Mesodermal cell (in vitro differentiated cells): ENCODE data around the gene TACR2.
A peak's percentile ranks its signal among the peaks of the same experiment; 100 is the strongest.

Source experiments
- H3K27ac ChIP-seq: 2 replicates; pipeline ENCODE4 v1.7.0; 2013; ENCODE audit warnings: mild to moderate bottlenecking, low read depth, low read length, moderate library complexity; ENCODE audit not compliant: severe bottlenecking
- H3K36me3 ChIP-seq: 2 replicates; pipeline ENCODE4 v1.7.1; 2013; ENCODE audit warnings: mild to moderate bottlenecking, low read length, moderate library complexity; ENCODE audit not compliant: control insufficient read depth, insufficient read depth
- H3K4me1 ChIP-seq: one replicate; pipeline ENCODE4 v1.7.1; 2013; ENCODE audit warnings: mild to moderate bottlenecking, low read length; ENCODE audit not compliant: insufficient read depth, control insufficient read depth, poor library complexity, severe bottlenecking
- H3K4me3 ChIP-seq: 2 replicates; pipeline ENCODE4 v1.7.0; 2013; ENCODE audit warnings: low read length, control low read depth, mild to moderate bottlenecking; ENCODE audit not compliant: insufficient read depth, poor library complexity, severe bottlenecking; ENCODE audit errors: extremely low read depth
- H3K9me3 ChIP-seq: 2 replicates; pipeline ENCODE4 v1.7.1; 2013; ENCODE audit warnings: mild to moderate bottlenecking, low read length, moderate library complexity; ENCODE audit not compliant: control insufficient read depth
- WGBS, 2 experiments: methylation state at CpG; one replicate each; pipeline ENCODE4 v1.1.5; 2013; ENCODE audit warnings: missing lambda C conversion rate in 2 of 2; ENCODE audit not compliant: insufficient coverage in 2 of 2; 5-methylcytosine and 5-hydroxymethylcytosine counted together

The TACR2 gene

DNA sequence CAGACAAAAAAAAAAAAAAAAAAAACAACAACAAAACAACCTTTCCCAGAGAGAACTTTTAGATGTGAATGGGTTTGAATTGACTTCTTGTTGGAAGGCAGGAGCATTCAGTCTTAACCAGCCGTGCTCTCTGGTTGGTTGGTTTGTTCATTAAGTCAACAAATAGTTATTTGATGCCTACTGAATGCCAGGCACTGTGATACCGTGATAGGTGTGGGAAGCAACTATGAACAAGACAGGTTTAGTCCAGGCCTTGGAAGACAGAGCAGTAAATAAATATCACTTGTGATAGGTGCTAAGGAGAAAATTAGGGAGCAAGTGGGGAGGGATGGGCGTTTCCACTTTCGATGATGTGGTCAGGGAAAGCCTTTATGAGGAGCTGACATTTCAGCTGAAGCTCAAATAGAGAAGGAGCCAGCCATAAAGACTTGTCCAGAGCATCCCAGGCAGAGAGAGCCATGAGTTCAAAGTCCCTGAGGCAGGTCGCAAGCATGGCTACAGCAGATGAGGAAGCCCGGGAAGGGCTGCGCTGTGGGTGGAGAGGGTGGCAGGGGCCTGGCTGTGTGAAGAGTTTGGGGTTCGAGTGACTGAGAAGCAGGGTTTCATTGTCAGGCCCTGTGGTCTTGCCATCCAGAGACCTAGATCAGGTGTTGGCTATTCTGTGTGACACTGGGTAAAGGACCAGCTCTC is 42.5 kb upstream of the TACR2 start:
- Histone ChIP-seq H3K9me3 (no peaks in the 10 kb centered on the region), H3K36me3 (no peaks in the 10 kb centered on the region), H3K27ac (no peak overlapping the region), H3K4me3 (no peak overlapping the region), H3K4me1 (peaks cover 27% of the 10 kb centered on the region)
- 66 to 69% methylated on average over 7 of the region's 8 CpGs for WGBS, 2 experiments

DNA sequence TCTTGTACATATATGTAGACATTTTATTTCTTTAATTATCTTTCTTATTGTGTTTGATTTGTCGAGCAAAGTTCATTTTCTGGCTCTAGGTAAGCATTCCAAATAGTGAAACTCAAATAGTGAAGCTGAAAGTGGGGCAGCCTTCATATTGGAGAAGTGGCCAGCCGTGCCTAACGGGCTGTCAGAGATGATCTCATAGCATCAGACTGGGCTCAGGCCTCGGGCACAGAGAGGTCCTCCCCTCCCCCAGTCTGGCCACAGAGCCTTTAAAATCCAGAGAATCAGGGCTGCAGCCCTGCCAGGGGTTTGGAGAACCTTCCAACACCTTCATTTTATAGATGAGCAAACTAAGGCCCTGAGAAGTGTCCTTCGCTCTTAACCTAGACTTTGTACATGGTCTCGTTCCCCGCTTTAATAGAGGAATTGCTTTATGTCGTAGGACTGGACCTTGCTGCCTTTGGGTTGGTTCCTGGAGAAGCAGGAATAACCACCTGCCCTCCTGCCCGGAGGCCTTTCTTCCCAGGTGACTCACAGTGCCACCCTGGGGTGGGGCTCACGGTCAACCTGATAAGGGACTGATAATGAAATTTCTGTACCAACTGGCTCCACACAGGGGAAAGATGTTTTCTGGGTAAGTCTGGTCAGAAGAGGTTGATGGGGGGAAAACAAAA is 41.8 kb upstream of the TACR2 start:
- WGBS, 2 experiments = 82 to 84% methylated on average over 7 of the region's 10 CpGs
- H3K27ac ChIP-seq = peak overlapping the region; percentile 71

DNA sequence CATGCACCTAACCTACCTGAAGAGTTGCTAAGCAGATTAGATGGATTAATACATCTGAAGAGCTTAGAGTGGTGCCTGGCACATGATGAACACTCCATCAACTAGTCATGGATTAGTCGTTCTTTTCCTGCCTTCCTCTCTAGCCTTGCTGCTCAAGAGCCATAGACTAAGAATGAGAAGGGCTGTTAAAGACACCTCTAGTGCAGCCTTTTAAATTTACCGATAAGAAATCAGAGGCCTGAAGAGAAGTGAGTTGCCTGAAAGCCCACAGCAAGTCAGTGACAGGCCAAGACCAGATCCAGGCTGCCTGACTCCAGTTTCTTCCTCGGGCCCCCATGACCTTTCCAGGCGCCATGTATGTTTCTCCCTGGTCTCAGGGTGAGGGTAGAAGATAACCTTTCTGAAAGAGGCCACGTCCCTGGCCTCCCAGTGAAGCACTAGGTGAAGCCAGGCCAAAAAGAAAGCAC is 41.1 kb upstream of the TACR2 start:
- H3K9me3 ChIP-seq = no peaks in the 10 kb centered on the region
- peaks cover 27% of the 10 kb centered on the region for H3K4me1 ChIP-seq
- peak overlapping the region; percentile 71 for H3K27ac ChIP-seq
- 85 to 90% methylated on average over 4 to 5 of the region's 5 CpGs for WGBS, 2 experiments
- no peak overlapping the region for H3K4me3 ChIP-seq
- H3K36me3 ChIP-seq = no peaks in the 10 kb centered on the region

More for the DNA sequence above, 41.8 kb upstream of the TACR2 start:
- Histone ChIP-seq H3K4me1 (peaks cover 27% of the 10 kb centered on the region), H3K4me3 (no peak overlapping the region), H3K36me3 (no peaks in the 10 kb centered on the region), H3K9me3 (no peaks in the 10 kb centered on the region)

DNA sequence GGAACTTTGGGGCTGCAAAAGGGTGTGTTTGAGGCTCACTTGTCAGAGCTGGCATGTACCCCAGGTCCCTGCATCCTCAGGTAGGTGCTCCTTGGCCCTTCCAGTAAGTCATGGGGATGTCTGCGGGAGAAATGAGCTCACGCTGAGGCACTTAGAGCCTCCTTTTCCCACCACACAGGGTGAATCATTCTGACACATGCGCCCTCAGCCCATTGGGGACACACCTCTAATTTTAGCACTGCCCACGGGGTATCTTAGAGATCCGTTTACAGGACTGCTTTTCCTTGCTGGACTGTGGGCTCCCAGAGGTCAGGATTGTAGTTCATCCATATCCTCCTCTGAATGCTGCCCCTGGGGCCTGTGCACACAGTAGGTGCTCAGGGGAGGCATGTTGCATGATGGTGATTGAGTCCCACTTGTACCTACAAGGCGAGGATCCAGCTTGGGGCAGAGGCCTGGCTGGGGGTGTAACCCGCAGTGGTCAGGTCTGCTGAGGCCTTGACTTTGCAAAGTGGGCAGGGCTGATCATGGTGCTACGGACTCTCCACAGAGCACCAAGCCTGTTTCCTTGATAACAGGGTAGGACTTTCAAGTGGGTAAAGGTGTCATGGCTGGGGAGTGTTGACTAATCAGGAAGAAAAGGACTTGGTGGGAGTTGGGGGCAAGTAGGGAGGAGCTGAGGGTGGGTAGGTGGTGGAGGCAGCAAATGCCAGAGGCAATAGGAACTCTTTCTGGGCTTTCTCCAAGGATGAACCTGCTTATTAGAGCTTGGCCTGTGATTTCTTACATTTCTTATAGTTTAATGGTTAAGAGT is 40.4 kb upstream of the TACR2 start:
- Histone ChIP-seq H3K9me3 (no peaks in the 10 kb centered on the region), H3K4me1 (peaks cover 27% of the 10 kb centered on the region), H3K4me3 (no peak overlapping the region), H3K36me3 (no peaks in the 10 kb centered on the region), H3K27ac (no peak overlapping the region)
- 86 to 91% methylated on average over 7 to 8 of the region's 8 CpGs for WGBS, 2 experiments

DNA sequence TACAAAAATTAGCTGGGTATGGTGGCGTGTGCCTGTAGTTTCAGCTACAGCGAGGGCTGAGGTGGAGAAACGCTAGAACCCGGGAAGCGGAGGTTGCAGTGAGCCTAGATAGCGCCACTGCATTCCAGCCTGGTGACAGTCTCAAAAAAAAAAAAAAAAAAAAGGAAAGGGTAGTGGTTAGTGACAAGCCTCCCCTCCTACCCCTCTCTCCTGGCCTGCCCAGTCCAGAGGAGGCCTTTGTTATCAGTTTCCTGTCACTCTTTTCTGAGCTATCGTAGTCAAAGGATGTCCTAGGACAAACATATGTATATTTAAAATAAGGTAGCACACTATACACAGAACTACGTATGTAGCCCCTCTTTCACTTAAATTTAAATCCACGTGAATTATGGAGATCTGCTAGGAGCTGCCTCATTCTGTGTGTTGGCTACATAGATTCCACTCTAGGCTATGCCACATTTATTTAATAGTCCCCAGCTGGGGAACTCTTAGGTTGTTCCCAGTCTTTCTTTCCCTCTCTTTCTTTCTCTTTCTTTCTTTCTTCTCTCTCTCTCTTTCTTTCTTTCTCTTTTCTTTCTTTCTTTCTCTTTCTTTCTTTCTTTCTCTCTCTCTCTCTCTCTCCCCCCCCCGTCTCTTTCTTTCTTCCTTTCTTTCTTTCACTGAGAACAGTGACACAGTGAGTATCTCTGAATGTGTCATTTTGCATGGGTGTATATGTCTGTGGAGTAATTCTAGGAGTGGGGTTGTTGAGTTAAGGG is 38.5 kb upstream of the TACR2 start:
- H3K9me3 ChIP-seq = no peaks in the 10 kb centered on the region
- H3K4me1 ChIP-seq = peaks cover 27% of the 10 kb centered on the region
- H3K27ac ChIP-seq = no peak overlapping the region
- no peaks in the 10 kb centered on the region for H3K36me3 ChIP-seq
- no peak overlapping the region for H3K4me3 ChIP-seq
- 87 to 88% methylated on average over 3 of the region's 10 CpGs for WGBS, 2 experiments

DNA sequence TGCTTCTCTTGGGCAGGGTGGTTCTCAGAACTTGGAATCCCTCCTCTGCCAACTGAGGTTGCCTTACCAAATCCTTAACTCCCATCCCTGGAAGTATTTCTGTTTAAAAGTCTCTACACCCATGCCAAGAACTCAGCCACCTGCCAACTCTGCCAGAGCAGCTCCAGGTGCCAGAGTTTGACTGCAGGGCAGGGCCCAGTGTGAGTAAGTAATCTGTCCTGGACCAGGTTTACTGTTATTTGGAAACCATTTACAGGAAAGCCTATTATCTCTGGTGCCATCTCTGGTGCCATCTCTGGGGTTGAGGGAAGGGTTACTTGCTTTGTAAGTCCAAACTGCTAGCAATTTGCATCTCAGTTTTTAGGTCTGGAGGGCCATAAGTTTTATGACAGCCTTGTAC is 37.1 kb upstream of the TACR2 start:
- Histone ChIP-seq H3K9me3 (no peaks in the 10 kb centered on the region), H3K27ac (no peak overlapping the region), H3K4me1 (peaks cover 35% of the 10 kb centered on the region), H3K4me3 (no peak overlapping the region), H3K36me3 (no peaks in the 10 kb centered on the region)

DNA sequence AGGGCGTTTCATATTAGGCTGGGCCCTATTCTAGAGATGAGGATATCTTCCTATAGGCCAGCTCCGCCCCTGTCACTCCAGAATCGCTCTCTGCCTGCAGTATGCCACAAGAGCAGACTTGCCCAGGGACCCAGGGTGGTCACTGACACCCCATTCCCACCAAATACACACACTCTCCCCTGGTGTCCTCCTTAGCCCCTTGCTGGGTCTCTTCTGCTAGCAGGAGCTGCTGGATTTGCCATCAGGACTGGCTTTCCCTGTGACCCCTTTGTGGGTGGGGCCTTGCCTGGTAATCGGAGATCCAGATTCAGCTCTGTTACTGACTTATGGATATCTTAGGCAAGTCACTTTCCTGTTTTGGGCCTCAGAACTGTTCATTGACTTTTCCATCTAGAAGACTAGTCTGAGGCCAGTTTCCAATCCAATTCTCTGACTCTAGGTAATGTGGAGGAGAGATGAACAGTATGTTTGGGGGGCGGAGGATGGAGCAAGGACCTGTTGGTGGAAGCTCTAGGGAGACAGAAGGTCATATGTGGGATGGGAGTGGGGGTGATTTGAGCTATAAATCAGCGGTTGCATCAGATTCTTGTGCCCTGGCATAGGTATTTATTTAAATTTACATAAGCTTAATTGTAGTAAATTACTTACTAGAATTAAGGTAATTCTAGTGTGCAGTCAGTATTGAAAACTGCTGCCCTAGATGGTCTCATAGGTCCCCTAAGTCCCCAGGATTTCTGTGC is 36.1 kb upstream of the TACR2 start:
- no peak overlapping the region for H3K27ac ChIP-seq
- peak overlapping the region; percentile 67 for H3K4me3 ChIP-seq
- H3K9me3 ChIP-seq = no peaks in the 10 kb centered on the region
- H3K4me1 ChIP-seq = peaks cover 29% of the 10 kb centered on the region
- H3K36me3 ChIP-seq = no peaks in the 10 kb centered on the region
- 86 to 94% methylated on average over 5 of the region's 6 CpGs for WGBS, 2 experiments

DNA sequence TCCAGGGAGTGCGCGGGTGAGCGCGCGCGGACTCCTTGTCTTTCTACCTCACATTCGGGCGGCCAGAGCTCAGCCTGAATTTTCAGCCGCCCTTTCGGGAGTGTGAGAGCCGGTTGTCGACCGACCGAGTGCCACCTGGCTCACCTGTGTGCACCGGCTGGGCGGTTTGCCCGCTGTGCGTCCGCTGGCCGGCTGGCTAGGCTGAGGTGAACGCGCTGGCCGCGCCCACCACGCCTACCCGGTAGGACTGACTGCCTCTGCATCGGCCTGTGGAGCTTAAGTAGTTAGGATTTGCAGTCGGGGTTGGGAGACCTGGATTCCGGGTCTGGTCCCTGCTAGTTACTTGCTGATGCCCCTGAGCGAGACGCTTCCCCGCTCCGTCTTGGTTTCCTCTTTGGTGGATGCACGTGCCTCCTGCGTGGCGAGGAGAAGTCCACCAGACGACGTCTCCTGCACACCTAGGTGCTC is 35.1 kb upstream of the TACR2 start:
- peaks cover 28% of the 10 kb centered on the region for H3K4me1 ChIP-seq
- no peaks in the 10 kb centered on the region for H3K36me3 ChIP-seq
- 1 to 10% methylated on average over 22 to 34 of the region's 38 CpGs for WGBS, 2 experiments
- peak overlapping the region; percentile 67 for H3K4me3 ChIP-seq
- H3K9me3 ChIP-seq = no peaks in the 10 kb centered on the region
- H3K27ac ChIP-seq = no peak overlapping the region

DNA sequence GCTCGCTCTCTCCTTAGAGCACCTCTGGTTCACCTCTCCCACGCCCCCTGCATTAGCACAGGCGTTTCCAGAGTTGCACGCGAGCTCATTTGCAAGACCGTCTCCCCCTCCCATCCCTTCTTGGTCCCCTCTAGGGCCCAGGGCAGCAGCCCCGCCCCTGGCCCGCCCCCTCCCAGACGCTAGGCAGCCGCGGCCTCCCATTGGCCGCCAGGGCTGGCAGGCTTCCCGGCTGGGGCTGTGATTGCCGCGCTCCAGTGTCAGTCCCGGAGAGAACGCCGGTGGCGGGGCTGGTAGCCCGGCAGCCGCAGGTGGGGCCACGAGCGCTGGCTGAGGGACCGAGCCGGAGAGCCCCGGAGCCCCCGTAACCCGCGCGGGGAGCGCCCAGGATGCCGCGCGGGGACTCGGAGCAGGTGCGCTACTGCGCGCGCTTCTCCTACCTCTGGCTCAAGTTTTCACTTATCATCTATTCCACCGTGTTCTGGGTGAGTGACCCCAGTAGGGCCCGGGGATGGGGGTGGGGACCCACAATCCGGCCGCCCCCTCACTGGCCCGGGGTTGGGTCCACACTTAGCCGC is 34.6 kb upstream of the TACR2 start, which contains the start of gene TSPAN15:
TSS of gene TSPAN15 (plus strand) at position 257 of the 575 bp plus-strand sequence. CDS start at position 387, 130 bp downstream.
- Histone ChIP-seq H3K9me3 (no peaks in the 10 kb centered on the region), H3K27ac (peak within 1 kb of the TSS; percentile 10), H3K4me1 (peaks cover 30% of the 10 kb centered on the region), H3K4me3 (peak within 1 kb of the TSS; percentile 67), H3K36me3 (no peaks in the 10 kb centered on the region)
- WGBS, 2 experiments = 0 to 1% methylated on average over 25 to 29 of the region's 45 CpGs
